Smooth muscle cell (in vitro differentiated cells): ENCODE measurements around the gene PA2G4. TPM values are rescaled to one million over a fixed set of nuclear protein-coding genes. Genes with fewer than 3 reads are reported as not detected.

Source experiments
- DNase-seq: peaks from one replicate; lab custom pipeline; 2025; ENCODE audit not compliant: unreplicated experiment; lab: John Stamatoyannopoulos, UW
- H2AFZ ChIP-seq: fragments of 200-600 bp; sonication (generic); 2 replicates; pipeline ENCODE4 v1.6.0; 2016; ENCODE audit warnings: antibody characterized with exemption, low read depth, mild to moderate bottlenecking
- H3F3A ChIP-seq: fragments of 200-600 bp; sonication (generic); 2 replicates; pipeline ENCODE4 v1.6.0; 2017; ENCODE audit warnings: antibody characterized with exemption, low read depth
- H3K27ac ChIP-seq: fragments of 200-600 bp; sonication (generic); 2 replicates; pipeline ENCODE4 v1.5.1; 2016; ENCODE audit warnings: low read depth, mild to moderate bottlenecking
- H3K27me3 ChIP-seq: fragments of 200-600 bp; sonication (generic); 2 replicates; pipeline ENCODE4 v1.6.1; 2016; ENCODE audit warnings: low read depth, mild to moderate bottlenecking
- H3K36me3 ChIP-seq: fragments of 200-600 bp; sonication (generic); 2 replicates; pipeline ENCODE4 v1.5.1; 2016; ENCODE audit warnings: low read depth
- H3K4me1 ChIP-seq: fragments of 200-600 bp; sonication (generic); 2 replicates; pipeline ENCODE4 v1.5.1; 2016; ENCODE audit warnings: low read depth
- H3K4me2 ChIP-seq: fragments of 200-600 bp; sonication (generic); 2 replicates; pipeline ENCODE4 v1.6.0; 2016; ENCODE audit warnings: mild to moderate bottlenecking
- H3K4me3 ChIP-seq: fragments of 200-600 bp; sonication (generic); 2 replicates; pipeline ENCODE4 v1.5.1; 2016; ENCODE audit warnings: mild to moderate bottlenecking
- H3K79me2 ChIP-seq: fragments of 200-600 bp; sonication (generic); 2 replicates; pipeline ENCODE4 v1.6.0; 2016; ENCODE audit warnings: low read depth, mild to moderate bottlenecking
- H3K9ac ChIP-seq: fragments of 200-600 bp; sonication (generic); 2 replicates; pipeline ENCODE4 v1.6.0; 2016; ENCODE audit warnings: low read depth
- H3K9me3 ChIP-seq: fragments of 200-600 bp; sonication (generic); replicated peaks from 2 replicates; pipeline ENCODE4 v1.5.1; 2016; ENCODE audit warnings: low read depth
- H4K20me1 ChIP-seq: fragments of 200-600 bp; sonication (generic); 2 replicates; pipeline ENCODE4 v1.6.0; 2016; ENCODE audit warnings: low read depth
- CTCF ChIP-seq: fragments of 200-600 bp; sonication (generic); IDR thresholded peaks from 2 replicates; pipeline ENCODE4 v1.5.1; 2017; ENCODE audit warnings: borderline replicate concordance, mild to moderate bottlenecking, antibody characterized with exemption; ENCODE audit not compliant: insufficient read depth, poor library complexity, severe bottlenecking
- WGBS: methylation state at CpG from one replicate; pipeline ENCODE4 v1.1.7; 2016; ENCODE audit warnings: low lambda C conversion rate; 5-methylcytosine and 5-hydroxymethylcytosine counted together
- polyA plus RNA-seq: library from polyadenylated mRNA; unstranded; fragments of >200 nt; fragmentation: Nextera tagmentation; extraction: Ambion mirVana; gene quantifications from 2 replicates; pipeline ENCODE4 v1.2.1, GENCODE V29; 2016
- total RNA-seq: library from RNA; depleted of rRNA; stranded (reverse); fragments of >200 nt; gene quantifications from 2 replicates; pipeline ENCODE4 v1.2.3, GENCODE V29; 2014

Gene PA2G4
- total and polyA plus RNA-seq, 2 experiments from 2014 or later = 99.8 to 118 TPM

- Histone ChIP-seq H3K4me3 (peak within 1 kb of the TSS; percentile 90), H3K9me3 (no peaks in the 10 kb centered on the region), H3K9ac (peak within 1 kb of the TSS; percentile 95), H3K4me1 (peaks cover 39% of the 10 kb centered on the region), H3K36me3 (no peaks in the 10 kb centered on the region), H3F3A (peaks cover 42% of the 10 kb centered on the region), H2AFZ (no peak within 1 kb of the TSS), H3K4me2 (peak within 1 kb of the TSS; percentile 100), H4K20me1 (peaks cover 47% of the 10 kb centered on the region), H3K79me2 (peaks cover 34% of the 10 kb centered on the region), H3K27me3 (no peaks in the 10 kb centered on the region), H3K27ac (peak within 1 kb of the TSS; percentile 82)
- peak; percentile 58 for DNase-seq
- TF ChIP-seq CTCF = no peak
- under 1% methylated on average over 21 of the region's 30 CpGs for WGBS
Measured at GRCh38 chr12:56158029-56158925, 53.9 kb downstream of the PA2G4 start, which contains the start of gene MYL6. TSS of gene MYL6 (plus strand) at chr12:56158359. CDS start at chr12:56158402, 43 bp downstream.

GRCh38 chr12:56158926-56159461 is 54.6 kb downstream of the PA2G4 start:
- no peak for DNase-seq
- H3K4me1 ChIP-seq = peaks cover 42% of the 10 kb centered on the region
- no peak overlapping the region for H2AFZ ChIP-seq
- H3K36me3 ChIP-seq = no peaks in the 10 kb centered on the region
- no peaks in the 10 kb centered on the region for H3K27me3 ChIP-seq
- peak overlapping the region; percentile 82 for H3K27ac ChIP-seq
- H3K4me2 ChIP-seq = peak overlapping the region; percentile 100
- under 1% methylated on average over 6 of the region's 6 CpGs for WGBS
- H3K9me3 ChIP-seq = no peaks in the 10 kb centered on the region
- peak overlapping the region; percentile 95 for H3K9ac ChIP-seq
- H4K20me1 ChIP-seq = peaks cover 54% of the 10 kb centered on the region
- H3K79me2 ChIP-seq = peaks cover 30% of the 10 kb centered on the region
- peaks cover 49% of the 10 kb centered on the region for H3F3A ChIP-seq
- H3K4me3 ChIP-seq = peak overlapping the region; percentile 90
- TF ChIP-seq CTCF = no peak

- H2AFZ ChIP-seq = no peak overlapping the region
- DNase-seq = no peak
- peaks cover 42% of the 10 kb centered on the region for H3K4me1 ChIP-seq
- peak overlapping the region; percentile 82 for H3K27ac ChIP-seq
- H3K4me3 ChIP-seq = peak overlapping the region; percentile 90
- H4K20me1 ChIP-seq = peaks cover 56% of the 10 kb centered on the region
- H3K79me2 ChIP-seq = peaks cover 30% of the 10 kb centered on the region
- H3F3A ChIP-seq = peaks cover 51% of the 10 kb centered on the region
- H3K9ac ChIP-seq = peak overlapping the region; percentile 95
- no peaks in the 10 kb centered on the region for H3K9me3 ChIP-seq
- 60% methylated on average over 8 of the region's 8 CpGs for WGBS
- no peaks in the 10 kb centered on the region for H3K27me3 ChIP-seq
- no peaks in the 10 kb centered on the region for H3K36me3 ChIP-seq
- peak overlapping the region; percentile 100 for H3K4me2 ChIP-seq
- TF ChIP-seq CTCF = no peak
Measured at GRCh38 chr12:56159482-56160192, 55.3 kb downstream of the PA2G4 start.
